Muscle of leg (tissue), 11 donors: Measurements from ENCODE around the gene PCGF6. TPM values are rescaled to one million over a fixed set of nuclear protein-coding genes. Genes with fewer than 3 reads are reported as not detected.
A peak's percentile ranks its signal among the peaks of the same experiment; 100 is the strongest.
"Not testable (repeated sequence)": the region's sequence is repeated elsewhere in the genome, so short reads cannot be mapped to it uniquely, and the experiment has no call there.

Experiments
- DNase-seq: peaks from one replicate; pipeline ENCODE4 v3.0.0; 2013
- H3K27ac ChIP-seq: one replicate; pipeline ENCODE4 v1.5.1; 2013; ENCODE audit warnings: mild to moderate bottlenecking, low read length, control low read depth
- H3K27me3 ChIP-seq: one replicate; pipeline ENCODE4 v1.6.1; 2013; ENCODE audit warnings: low read length; ENCODE audit not compliant: control insufficient read depth, insufficient read depth
- H3K36me3 ChIP-seq: one replicate; pipeline ENCODE4 v1.6.1; 2013; ENCODE audit warnings: low read length; ENCODE audit not compliant: control insufficient read depth, insufficient read depth
- H3K4me1 ChIP-seq: one replicate; pipeline ENCODE4 v1.6.1; 2013; ENCODE audit warnings: low read length; ENCODE audit not compliant: control insufficient read depth, insufficient read depth
- H3K4me3 ChIP-seq: one replicate; pipeline ENCODE4 v1.5.1; 2013; ENCODE audit warnings: low read length, control low read depth
- H3K9me3 ChIP-seq: replicated peaks from 2 replicates; pipeline ENCODE4 v1.6.1; 2013; ENCODE audit warnings: low read depth, low read length; ENCODE audit not compliant: control insufficient read depth
- WGBS: methylation state at CpG from one replicate; pipeline ENCODE4 v1.1.5; 2013; ENCODE audit warnings: missing lambda C conversion rate; ENCODE audit not compliant: insufficient coverage; 5-methylcytosine and 5-hydroxymethylcytosine counted together
- polyA plus RNA-seq, 8 donors: library from polyadenylated mRNA; unstranded; fragments of 120-200 nt; gene quantifications; one replicate each; pipeline versions ENCODE4 v1.2.1 to v1.2.3, GENCODE V29; 2013; ENCODE audit warnings: inconsistent platforms in 1 of 8, low replicate concordance in 1 of 8; ENCODE audit not compliant: insufficient read length in 8 of 8, insufficient read depth in 1 of 8
- total RNA-seq: library from RNA; stranded (reverse); fragments of 120-200 nt; gene quantifications from one replicate; pipeline ENCODE4 v1.2.4, GENCODE V29; 2013

PCGF6 gene
- total and polyA plus RNA-seq, 9 donors: 7.6 to 9.8 (median 9.1) TPM

- Histone ChIP-seq H3K4me1 (no peaks in the 10 kb centered on the region), H3K27me3 (peaks cover 5% of the 10 kb centered on the region), H3K4me3 (no peak overlapping the region), H3K27ac (no peak overlapping the region), H3K9me3 (no peaks in the 10 kb centered on the region), H3K36me3 (no peaks in the 10 kb centered on the region)
- peak; percentile 85 for DNase-seq
- 57% methylated on average over 6 of the region's 11 CpGs for WGBS
Observed at GRCh38 chr10:103265717-103266329, 85.1 kb downstream of the PCGF6 start.

- no peaks in the 10 kb centered on the region for H3K9me3 ChIP-seq
- no peak overlapping the region for H3K27ac ChIP-seq
- no peak for DNase-seq
- peaks cover 5% of the 10 kb centered on the region for H3K27me3 ChIP-seq
- H3K36me3 ChIP-seq: no peaks in the 10 kb centered on the region
- 100% methylated on average over 1 of the region's 3 CpGs for WGBS
- no peak overlapping the region for H3K4me3 ChIP-seq
- no peaks in the 10 kb centered on the region for H3K4me1 ChIP-seq
Observed at GRCh38 chr10:103262229-103262628, 88.7 kb downstream of the PCGF6 start.

- H3K27ac ChIP-seq: no peak overlapping the region
- DNase-seq: no peak
- no peaks in the 10 kb centered on the region for H3K9me3 ChIP-seq
- WGBS: 75% methylated on average over 3 of the region's 5 CpGs
- no peak overlapping the region for H3K4me3 ChIP-seq
- H3K36me3 ChIP-seq: no peaks in the 10 kb centered on the region
- H3K27me3 ChIP-seq: no peaks in the 10 kb centered on the region
- H3K4me1 ChIP-seq: no peaks in the 10 kb centered on the region
Observed at GRCh38 chr10:103259989-103260388, 91.0 kb downstream of the PCGF6 start.

GRCh38 chr10:103258928-103259327 lies 92.0 kb downstream of the PCGF6 start:
- not testable (repeated sequence) for H3K27me3 ChIP-seq, H3K36me3 ChIP-seq, H3K27ac ChIP-seq, H3K4me3 ChIP-seq, H3K9me3 ChIP-seq, DNase-seq, H3K4me1 ChIP-seq
- WGBS: 78% methylated on average over 3 of the region's 4 CpGs

- H3K4me3 ChIP-seq: no peak overlapping the region
- DNase-seq: no peak
- H3K9me3 ChIP-seq: no peaks in the 10 kb centered on the region
- no peaks in the 10 kb centered on the region for H3K36me3 ChIP-seq
- H3K27me3 ChIP-seq: no peaks in the 10 kb centered on the region
- H3K27ac ChIP-seq: no peak overlapping the region
- H3K4me1 ChIP-seq: no peaks in the 10 kb centered on the region
Observed at GRCh38 chr10:103257812-103258211, 93.1 kb downstream of the PCGF6 start.

GRCh38 chr10:103256613-103257012 lies 94.3 kb downstream of the PCGF6 start:
- H3K4me1 ChIP-seq: no peaks in the 10 kb centered on the region

GRCh38 chr10:103254538-103255325 lies 96.2 kb downstream of the PCGF6 start:
- no CpG with 5 or more reads among the region's 4 CpGs for WGBS
- Histone ChIP-seq H3K4me1 (no peaks in the 10 kb centered on the region), H3K27me3 (no peaks in the 10 kb centered on the region), H3K27ac (no peak overlapping the region), H3K36me3 (no peaks in the 10 kb centered on the region), H3K4me3 (no peak overlapping the region), H3K9me3 (no peaks in the 10 kb centered on the region)
- no peak for DNase-seq

More at GRCh38 chr10:103256613-103257012, 94.3 kb downstream of the PCGF6 start:
- Histone ChIP-seq H3K27me3 (no peaks in the 10 kb centered on the region), H3K36me3 (no peaks in the 10 kb centered on the region), H3K27ac (no peak overlapping the region), H3K9me3 (no peaks in the 10 kb centered on the region), H3K4me3 (no peak overlapping the region)
- no peak for DNase-seq
- WGBS: no CpG with 5 or more reads among the region's 1 CpG

GRCh38 chr10:103254113-103254512 lies 96.8 kb downstream of the PCGF6 start:
- no peak overlapping the region for H3K4me3 ChIP-seq
- H3K4me1 ChIP-seq: no peaks in the 10 kb centered on the region
- no peaks in the 10 kb centered on the region for H3K27me3 ChIP-seq
- H3K27ac ChIP-seq: no peak overlapping the region
- WGBS: 79% methylated on average over 2 of the region's 3 CpGs
- H3K9me3 ChIP-seq: no peaks in the 10 kb centered on the region
- no peak for DNase-seq
- H3K36me3 ChIP-seq: no peaks in the 10 kb centered on the region

Other genes starting within 250 kb of the PCGF6 start
- 84.1 TPM for gene NT5C2, start 157.9 kb downstream of the PCGF6 start, total RNA-seq
- gene NT5C2, start 157.9 kb downstream of the PCGF6 start, polyA plus RNA-seq: 100 to 1,000 TPM; 102 to 179 (median 125) TPM
- not detected for gene RPEL1, start 105.3 kb downstream of the PCGF6 start, total RNA-seq
- gene RPEL1, start 105.3 kb downstream of the PCGF6 start, polyA plus RNA-seq: under 1 TPM in 4 of 8 donors, not detected in 4; 0.08 to 0.12 (median 0.10) TPM
- gene INA, start 74.0 kb downstream of the PCGF6 start, total RNA-seq: 0.13 TPM
- gene INA, start 74.0 kb downstream of the PCGF6 start, polyA plus RNA-seq: under 1 TPM; 0.06 to 0.73 (median 0.22) TPM
- gene TAF5, start 16.8 kb upstream of the PCGF6 start, total RNA-seq: 4.0 TPM
- gene TAF5, start 16.8 kb upstream of the PCGF6 start, polyA plus RNA-seq: 1 to 10 TPM; 3.3 to 5.4 (median 4.2) TPM
- gene ATP5MK, start 45.3 kb upstream of the PCGF6 start, total RNA-seq: 543 TPM
- gene ATP5MK, start 45.3 kb upstream of the PCGF6 start, polyA plus RNA-seq: 100 to 1,000 TPM; 219 to 293 (median 242) TPM
- 26.6 TPM for gene PDCD11, start 45.5 kb upstream of the PCGF6 start, total RNA-seq
- gene PDCD11, start 45.5 kb upstream of the PCGF6 start, polyA plus RNA-seq: 10 to 100 TPM; 23.5 to 30.3 (median 26.5) TPM
- 10.5 TPM for gene CALHM2, start 101.2 kb upstream of the PCGF6 start, total RNA-seq
- 10 to 100 TPM; 15.0 to 25.9 (median 18.6) TPM for gene CALHM2, start 101.2 kb upstream of the PCGF6 start, polyA plus RNA-seq
- gene CALHM1, start 107.8 kb upstream of the PCGF6 start, total RNA-seq: not detected
- under 1 TPM in 6 of 8 donors, not detected in 2; 0.05 to 0.43 (median 0.08) TPM for gene CALHM1, start 107.8 kb upstream of the PCGF6 start, polyA plus RNA-seq
- gene CALHM3, start 128.1 kb upstream of the PCGF6 start, total RNA-seq: not detected
- under 1 TPM in 1 of 8 donors, not detected in 7; 0.13 TPM for gene CALHM3, start 128.1 kb upstream of the PCGF6 start, polyA plus RNA-seq
- gene NEURL1, start 142.6 kb upstream of the PCGF6 start, total RNA-seq: 19.8 TPM
- gene NEURL1, start 142.6 kb upstream of the PCGF6 start, polyA plus RNA-seq: 10 to 100 TPM; 12.0 to 30.3 (median 18.0) TPM